GM18909 (cell line): Measurements from ENCODE around the gene SYF2.
"Not testable (repeated sequence)": the region's sequence is repeated elsewhere in the genome, so short reads cannot be mapped to it uniquely, and the experiment has no call there.

Experiments used
- ATAC-seq: cut with Tn5 transposase; IDR thresholded peaks from one replicate; pipeline ENCODE4 v1.9.1; 2021; ENCODE audit warnings: mild to moderate bottlenecking; ENCODE audit not compliant: unreplicated experiment, poor library complexity

Gene SYF2

DNA sequence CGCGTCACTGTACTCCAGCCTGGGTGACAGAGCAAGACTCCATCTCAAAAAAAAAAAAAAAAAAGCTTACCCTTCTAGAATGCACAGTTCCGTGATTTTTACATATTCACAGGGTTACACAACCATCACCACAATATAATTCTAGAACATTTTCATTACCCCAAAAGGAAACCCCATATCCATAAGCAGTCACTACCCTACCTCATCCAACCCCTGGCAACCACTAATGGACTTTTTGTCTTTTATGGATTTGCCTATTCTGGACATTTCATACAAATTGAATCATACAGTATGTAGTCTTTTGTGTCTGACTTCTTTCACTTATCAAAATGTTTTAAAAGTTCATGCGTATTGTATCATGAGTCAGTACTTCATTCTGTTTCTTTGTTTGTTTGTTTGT, 22.8 kb downstream of the SYF2 start:
- no peak for ATAC-seq

DNA sequence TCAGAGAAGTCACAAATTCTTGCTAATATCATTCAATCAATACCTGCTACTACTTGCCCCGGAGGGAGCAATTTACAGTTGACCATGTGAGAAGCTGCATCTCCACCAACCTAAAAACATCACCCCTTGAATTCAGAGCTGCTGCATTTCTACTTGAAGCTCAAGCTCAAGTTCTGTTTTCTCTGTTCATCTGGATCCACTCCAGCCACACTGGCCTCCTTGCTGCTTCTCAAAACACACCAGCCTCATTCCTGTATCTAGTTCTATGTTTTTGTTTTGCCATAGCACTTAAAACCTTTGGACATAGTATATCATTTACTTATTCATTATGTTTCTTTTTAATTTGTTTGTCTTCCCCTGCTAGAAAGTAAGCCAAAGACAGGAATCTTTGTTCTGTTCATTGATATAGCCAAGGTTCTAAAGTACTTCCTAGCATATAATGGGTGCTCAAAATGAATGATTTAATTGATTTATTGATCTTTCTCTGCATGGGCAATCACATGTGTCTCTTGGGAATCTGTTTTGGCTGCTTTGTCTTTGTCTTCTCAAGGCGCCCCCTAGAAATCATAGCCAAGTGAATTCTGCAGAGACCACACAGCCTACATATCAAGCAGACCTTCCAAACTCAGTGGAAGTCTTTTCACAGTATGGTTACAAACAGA, 23.6 kb downstream of the SYF2 start:
- no peak for ATAC-seq

DNA sequence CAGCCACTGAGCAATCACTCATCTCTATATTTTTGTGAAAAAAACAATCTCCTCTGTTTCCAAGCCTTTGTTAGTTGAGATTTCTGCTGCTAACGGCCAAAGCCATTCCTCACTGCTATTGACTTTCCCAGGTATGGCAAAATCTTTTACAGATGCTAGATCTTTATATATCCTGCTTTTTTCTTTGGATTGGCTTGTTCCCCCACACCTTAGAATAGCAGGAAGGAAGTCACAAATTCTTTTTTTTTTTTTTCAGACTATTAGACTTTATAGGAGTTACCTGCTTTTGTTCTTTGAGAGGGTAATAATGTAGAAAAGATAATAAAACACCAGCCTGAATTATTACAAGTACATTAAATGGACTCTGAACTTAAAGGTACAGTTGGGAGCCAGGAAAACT, 24.2 kb downstream of the SYF2 start:
- ATAC-seq = no peak

DNA sequence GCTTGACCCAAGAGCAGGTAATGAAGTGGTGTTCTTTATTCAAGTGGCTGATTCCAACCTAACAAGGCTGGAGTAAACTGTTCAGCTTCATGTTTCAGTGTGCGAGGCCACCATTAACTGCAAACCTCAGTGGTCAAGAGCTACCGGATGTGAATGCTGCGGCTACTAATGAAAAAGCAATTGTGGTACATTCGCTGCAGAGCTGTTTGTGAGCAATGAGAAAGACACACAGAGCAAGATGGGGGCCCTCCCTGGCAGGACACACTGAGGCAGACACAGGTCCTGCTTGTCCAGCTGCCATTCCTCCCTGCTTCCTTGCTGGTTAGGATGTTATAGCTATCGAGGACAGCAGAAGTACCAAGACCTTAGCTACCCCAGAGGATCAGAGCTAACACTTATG, 26.1 kb downstream of the SYF2 start:
- no peak for ATAC-seq

DNA sequence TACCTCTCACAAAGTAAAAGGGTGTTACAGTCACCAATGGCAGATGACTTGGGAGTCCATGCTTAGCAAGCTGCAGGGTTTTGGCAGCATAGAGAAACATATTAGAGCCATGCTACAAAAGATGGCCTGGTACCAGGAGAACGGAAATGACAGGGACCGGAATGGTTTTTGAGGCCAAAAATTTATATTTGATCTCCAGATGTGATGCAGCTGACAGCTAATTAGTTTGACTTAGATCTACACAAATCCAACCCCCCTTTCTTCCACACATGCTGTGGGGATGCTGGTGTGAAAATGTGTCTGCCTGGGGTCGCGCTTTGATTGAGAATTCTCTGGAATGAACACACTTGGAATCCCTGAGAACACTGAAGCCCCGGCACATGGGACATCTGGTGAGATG, 26.5 kb downstream of the SYF2 start:
- no peak for ATAC-seq

DNA sequence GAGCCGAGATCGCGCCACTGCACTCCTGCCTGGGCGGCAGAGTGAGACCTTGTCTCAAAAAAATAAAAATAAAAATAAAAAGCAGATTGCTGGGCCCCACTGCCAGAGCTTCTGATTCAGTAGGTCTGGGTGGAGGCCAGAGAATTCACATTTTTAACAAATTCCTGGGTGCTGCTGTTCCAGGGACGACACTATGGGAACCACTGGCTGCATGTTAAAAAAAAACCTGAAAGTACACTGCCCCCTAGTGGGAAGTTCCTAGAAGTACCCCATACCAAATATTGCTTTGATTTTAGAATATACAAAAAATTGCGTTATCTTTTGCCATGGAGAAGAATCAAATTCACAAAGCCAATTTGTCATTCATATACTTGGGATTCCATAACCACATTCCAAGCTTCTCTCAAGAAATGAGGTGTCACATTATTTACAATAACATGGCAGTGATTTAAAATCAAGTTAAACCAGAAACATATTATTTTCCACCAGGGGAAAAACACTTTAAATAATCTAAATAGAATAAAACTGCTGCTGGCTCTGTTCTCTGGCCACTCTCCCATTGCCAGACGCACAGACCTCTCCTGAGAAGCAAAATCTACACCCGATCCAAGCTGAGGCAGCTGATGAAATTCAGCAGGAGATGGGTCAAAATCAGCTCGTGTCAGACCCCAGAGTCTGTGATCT, 27.4 kb downstream of the SYF2 start:
- no peak for ATAC-seq

DNA sequence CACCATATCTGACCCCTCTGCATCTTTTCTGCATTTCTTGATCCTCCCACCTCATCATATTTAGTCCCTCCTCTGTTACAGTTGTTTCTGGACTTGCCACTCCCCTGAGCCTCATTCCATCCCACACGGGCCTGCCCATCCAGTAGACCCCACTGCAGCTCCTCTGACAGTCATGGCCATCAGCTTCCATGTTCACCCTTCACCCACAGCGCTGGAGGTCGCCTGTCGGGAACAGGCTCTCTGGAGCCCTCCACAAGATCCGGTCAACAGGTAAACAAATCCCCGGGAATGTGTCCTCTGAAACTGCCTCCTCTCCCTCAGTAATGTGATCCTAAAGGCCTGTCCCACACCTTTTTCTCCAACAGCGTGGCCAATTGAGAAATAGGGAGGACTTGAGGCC, 31.3 kb downstream of the SYF2 start:
- ATAC-seq = no peak

- ATAC-seq = no peak
Observed at GRCh38 chr1:25199819-25200620, 32.3 kb downstream of the SYF2 start.

DNA sequence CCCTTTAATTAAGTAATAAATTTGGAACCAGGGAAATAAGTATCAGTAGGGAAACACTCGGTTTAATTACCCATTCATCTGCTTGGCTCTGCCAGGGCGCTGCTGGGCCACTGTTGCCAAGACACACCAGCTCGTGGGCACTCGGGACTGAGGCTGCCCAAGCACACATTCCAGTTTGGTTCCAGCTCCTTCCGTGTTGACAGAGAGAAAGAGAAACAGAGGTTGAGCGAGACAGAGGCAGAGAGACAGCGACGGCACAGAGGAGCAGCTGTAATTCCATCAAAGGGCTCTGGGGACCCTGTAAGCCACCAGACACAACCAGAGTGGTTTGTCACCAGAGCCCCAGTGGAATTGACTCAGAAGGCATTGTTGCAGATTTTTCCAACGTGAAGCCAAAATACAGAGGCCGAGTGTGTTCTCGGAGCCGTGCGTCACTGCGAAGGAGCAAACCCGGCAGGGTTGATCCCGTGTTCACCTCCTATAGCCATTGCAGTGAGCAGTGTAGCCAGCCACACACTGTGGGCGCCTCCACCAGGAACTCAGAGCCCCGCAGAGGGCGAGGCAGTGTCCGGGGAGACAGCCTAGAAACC, 33.5 kb downstream of the SYF2 start:
- ATAC-seq = no peak

DNA sequence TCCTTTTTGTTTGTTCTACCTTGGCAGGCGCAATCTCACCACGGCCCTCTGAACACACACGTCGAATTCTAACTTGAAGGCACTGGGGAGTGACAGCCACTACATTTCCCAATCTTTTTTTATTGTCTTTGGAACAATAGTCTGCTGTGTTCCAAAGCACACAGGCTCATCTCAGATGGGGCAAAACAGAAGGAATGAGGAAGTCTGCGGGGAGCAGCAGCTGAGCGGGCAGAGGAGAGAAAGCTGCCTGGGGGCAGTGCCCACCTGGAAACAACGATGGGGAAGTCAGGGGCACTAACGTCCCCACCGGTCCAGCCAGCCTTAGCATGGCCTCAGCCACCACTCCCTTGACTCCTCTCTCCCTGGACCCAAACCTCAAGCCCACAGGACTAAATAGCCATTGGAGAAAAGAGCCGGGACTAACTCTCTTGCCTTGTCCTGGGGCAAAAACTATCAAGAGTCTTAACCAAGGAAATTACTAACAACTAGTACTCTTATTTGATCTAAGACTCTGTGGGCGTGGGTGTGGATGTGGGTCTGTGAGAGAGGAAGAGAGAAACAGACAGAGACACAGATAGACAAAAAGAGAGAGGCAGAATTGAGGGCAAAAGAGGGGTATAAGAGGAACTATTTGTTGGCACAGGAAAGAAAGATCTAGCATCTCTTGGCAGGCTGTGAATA, 34.2 kb downstream of the SYF2 start:
- no peak for ATAC-seq

DNA sequence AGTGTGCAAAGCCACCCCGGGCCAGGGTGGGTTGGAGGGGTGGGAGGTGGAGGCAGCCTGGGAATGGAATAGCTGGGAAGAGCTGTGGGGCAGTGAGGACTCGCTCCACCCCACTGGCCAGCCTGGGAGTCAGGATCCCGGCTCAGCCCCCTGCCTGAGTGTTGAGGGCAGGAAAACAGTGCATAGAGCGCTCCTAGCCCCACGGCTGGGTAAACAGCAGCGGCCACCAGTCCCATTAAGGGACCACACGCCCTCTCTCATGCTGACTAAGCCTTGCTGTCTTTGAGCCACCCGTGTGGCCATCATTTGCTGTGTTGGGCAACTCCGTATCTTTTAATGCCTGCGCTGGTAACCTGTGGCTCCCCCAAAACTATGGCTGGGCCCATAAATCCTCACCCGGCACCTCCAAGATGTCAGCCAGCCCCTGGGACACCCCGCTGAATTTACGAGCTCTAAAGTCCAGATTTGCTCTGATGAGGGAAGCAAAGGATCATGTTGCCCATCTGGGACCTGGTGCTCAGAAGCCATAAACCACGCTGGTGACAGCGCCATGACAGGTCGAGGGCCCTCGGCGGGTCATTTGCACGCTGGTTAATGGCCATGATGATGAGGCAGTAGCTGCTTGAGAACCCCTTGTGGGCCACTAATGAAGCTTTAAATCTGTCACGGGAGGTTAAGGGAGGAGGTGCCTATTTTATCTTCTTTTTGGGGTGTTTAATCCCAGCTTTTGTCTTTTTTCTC, 34.9 kb downstream of the SYF2 start:
- no peak for ATAC-seq

- no peak for ATAC-seq
Observed at GRCh38 chr1:25196830-25197229, 35.5 kb downstream of the SYF2 start.

GRCh38 chr1:25195835-25196234, 36.5 kb downstream of the SYF2 start:
- ATAC-seq = no peak

DNA sequence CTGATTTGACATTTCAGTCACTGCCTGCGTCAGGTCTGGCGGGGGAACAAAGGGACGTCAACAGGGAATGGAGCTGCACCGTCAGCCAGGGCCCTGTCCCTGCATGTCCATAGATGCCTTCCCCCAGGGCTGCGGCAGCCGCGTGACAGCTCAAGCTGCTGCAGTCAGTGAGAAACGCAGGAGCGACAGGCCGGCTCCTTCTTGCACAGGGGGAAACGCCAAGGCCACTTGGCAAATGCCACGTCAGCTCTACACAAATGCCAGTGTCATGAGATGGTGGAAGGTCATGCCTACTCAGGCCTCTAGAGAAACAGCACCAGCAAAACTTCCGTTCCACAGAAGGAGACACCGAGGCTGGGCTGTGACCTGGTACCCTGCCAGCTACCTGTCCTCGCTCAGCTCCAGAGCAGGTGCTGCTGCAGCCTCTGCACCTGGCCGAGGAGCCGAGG, 37.7 kb downstream of the SYF2 start:
- no peak for ATAC-seq

GRCh38 chr1:25194054-25194453, 38.2 kb downstream of the SYF2 start:
- ATAC-seq = no peak

GRCh38 chr1:25193229-25193628, 39.1 kb downstream of the SYF2 start:
- ATAC-seq = no peak

GRCh38 chr1:25192154-25192553, 40.1 kb downstream of the SYF2 start:
- no peak for ATAC-seq

DNA sequence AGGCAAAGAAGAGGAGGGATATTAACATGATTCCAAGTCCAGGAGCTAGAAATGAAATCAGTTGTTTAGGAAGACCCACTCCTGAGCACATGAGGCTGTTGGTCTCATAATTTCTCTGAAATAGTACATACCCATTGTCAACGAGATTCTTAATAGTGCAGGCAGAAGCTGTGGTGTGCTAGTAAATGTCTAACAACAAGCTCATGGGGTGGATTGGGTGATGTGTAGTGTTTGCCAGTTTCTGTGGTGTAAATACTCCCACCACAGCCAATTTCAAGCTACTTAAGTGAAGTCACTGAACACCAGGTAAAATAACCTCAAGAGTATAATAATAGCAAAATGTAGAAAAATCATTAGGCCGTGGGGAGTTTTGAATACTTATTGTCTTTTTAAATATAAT, 42.0 kb downstream of the SYF2 start:
- no peak for ATAC-seq

DNA sequence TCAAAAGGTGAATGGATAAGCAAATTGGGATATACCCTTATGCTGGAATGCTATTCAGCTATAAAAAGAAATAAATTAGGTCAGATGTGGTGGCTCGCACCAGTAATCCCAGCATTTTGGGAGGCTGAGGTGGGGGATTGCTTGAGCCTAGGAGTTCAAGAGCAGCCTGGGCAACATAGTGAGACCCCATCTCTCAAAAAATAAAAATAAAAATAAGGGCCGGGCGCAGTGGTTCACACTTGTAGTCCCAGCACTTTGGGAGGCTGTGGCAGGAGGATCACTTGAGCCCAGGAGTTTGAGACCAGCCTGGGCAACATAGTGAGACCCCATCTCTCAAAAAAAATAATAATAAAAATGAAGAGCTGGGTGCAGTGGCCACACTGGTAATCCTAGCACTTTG, 44.4 kb downstream of the SYF2 start:
- not testable (repeated sequence) for ATAC-seq

DNA sequence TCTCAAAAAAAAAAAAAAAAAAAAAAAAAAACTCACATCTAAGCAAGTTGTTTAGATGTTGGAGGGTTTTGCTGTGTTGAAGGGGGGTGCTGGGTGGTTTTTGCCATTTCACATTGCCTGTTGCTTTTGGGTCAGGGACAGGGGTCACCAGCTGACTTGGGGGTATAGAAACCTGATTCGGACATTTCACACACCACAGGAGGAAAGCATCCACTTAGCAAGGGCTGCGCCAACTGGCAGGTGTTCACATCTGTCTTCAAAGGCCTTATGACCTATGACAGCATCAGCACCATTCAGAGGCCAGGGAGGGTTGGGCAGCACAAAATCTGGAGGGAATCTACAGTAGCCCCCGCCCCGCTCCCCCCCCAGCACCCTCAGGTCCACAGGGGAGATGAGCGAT, 45.2 kb downstream of the SYF2 start:
- no peak for ATAC-seq
